ENCODE data around the gene CELF5. TPM values are rescaled to one million over a fixed set of nuclear protein-coding genes. Genes with fewer than 3 reads are reported as not detected.
"Not testable (repeated sequence)": the region's sequence is repeated elsewhere in the genome, so short reads cannot be mapped to it uniquely, and the experiment has no call there.

The CELF5 gene
- total RNA-seq, 4 donors from 2014 or later = not detected

DNA sequence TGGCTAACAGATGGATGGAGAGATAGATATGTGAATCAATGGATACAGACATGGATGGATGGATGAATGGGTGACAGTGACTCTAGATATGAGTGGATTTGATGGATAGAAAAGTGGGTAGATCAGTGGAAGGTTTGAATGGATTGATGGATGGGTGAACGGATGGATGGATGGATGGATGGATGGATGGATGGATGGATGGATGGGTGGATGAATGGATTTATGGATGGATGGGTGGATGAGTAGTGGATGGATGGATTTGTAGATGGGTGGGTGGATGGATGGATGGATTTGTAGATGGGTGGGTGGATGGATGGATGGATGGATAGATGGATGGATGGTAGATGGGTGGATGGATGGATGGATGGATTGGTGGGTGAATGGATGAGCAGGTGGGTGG, 6.8 kb downstream of the CELF5 start:
- Histone ChIP-seq H3K4me3 (no peak overlapping the region), H3K27me3 (peaks cover 0 to 63% of the 10 kb centered on the region in 2 donors), H3K36me3 (no peaks in the 10 kb centered on the region), H3K9me3 (no peaks in the 10 kb centered on the region), H3K4me1 (no peaks in the 10 kb centered on the region), H3K27ac (no peak overlapping the region)
- WGBS, 2 donors = 76 to 86% methylated on average over 1 of the region's 1 CpG
- TF ChIP-seq CTCF (IDR thresholded peaks at IDR 0.05) = no peak
- no peak for TF ChIP-seq POLR2A (IDR thresholded peaks at IDR 0.05)
- no peak for TF ChIP-seq EP300 (IDR thresholded peaks at IDR 0.05)
- DNase-seq (ENCODE audit: low spot score in 2 of 2) = no peak

GRCh38 chr19:3233116-3233515, 8.7 kb downstream of the CELF5 start:
- H3K36me3 ChIP-seq = no peaks in the 10 kb centered on the region
- H3K4me3 ChIP-seq = no peak overlapping the region
- H3K27ac ChIP-seq = no peak overlapping the region
- H3K27me3 ChIP-seq = peaks cover 0 to 45% of the 10 kb centered on the region in 2 donors
- no peak for TF ChIP-seq POLR2A (IDR thresholded peaks at IDR 0.05)
- no peak for TF ChIP-seq EP300 (IDR thresholded peaks at IDR 0.05)
- TF ChIP-seq CTCF (IDR thresholded peaks at IDR 0.05) = no peak
- peaks cover 0 to 2% (median 0%) of the 10 kb centered on the region in 4 donors for H3K9me3 ChIP-seq
- 72% methylated on average over 4 of the region's 4 CpGs for WGBS, 2 donors
- no peak for DNase-seq (ENCODE audit: low spot score in 2 of 2)
- H3K4me1 ChIP-seq = no peaks in the 10 kb centered on the region

- Histone ChIP-seq H3K27me3 (peaks cover 0 to 38% of the 10 kb centered on the region in 2 donors), H3K4me1 (no peaks in the 10 kb centered on the region), H3K9me3 (peaks cover 0 to 5% (median 0%) of the 10 kb centered on the region in 4 donors), H3K27ac (no peak overlapping the region), H3K36me3 (no peaks in the 10 kb centered on the region), H3K4me3 (no peak overlapping the region)
- WGBS, 2 donors = 79 to 83% methylated on average over 4 of the region's 4 CpGs
- no peak for DNase-seq (ENCODE audit: low spot score in 2 of 2)
- TF ChIP-seq POLR2A (IDR thresholded peaks at IDR 0.05) (no peak), CTCF (IDR thresholded peaks at IDR 0.05) (no peak), EP300 (IDR thresholded peaks at IDR 0.05) (no peak)
Measured at GRCh38 chr19:3233831-3234230, 9.4 kb downstream of the CELF5 start.

- Histone ChIP-seq H3K36me3 (no peaks in the 10 kb centered on the region), H3K4me3 (no peak overlapping the region), H3K27me3 (peaks cover 0 to 28% of the 10 kb centered on the region in 2 donors), H3K9me3 (peaks cover 0 to 5% (median 0%) of the 10 kb centered on the region in 4 donors), H3K27ac (no peak overlapping the region), H3K4me1 (no peaks in the 10 kb centered on the region)
- DNase-seq (ENCODE audit: low spot score in 2 of 2) = no peak
- 67 to 68% methylated on average over 9 of the region's 9 CpGs for WGBS, 2 donors
- TF ChIP-seq CTCF (IDR thresholded peaks at IDR 0.05) (no peak), EP300 (IDR thresholded peaks at IDR 0.05) (no peak), POLR2A (IDR thresholded peaks at IDR 0.05) (no peak)
Measured at GRCh38 chr19:3234800-3235199, 10.3 kb downstream of the CELF5 start.

DNA sequence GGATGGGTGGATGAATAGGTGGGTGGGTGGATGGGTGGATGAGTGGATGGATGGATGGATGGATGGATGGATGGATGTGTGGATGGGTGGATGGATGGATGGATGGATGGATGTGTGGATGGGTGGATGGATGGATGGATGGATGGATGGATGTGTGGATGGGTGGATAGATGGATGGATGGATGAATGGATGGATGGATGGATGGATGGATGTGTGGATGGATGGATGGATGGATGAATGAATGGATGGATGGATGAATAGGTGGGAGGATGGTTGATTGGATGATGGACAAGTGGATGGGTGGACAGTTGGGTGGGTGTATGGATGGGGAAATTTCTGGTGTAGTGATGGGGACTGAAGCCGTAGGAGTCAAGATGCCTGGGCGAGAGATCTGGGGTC, 11.1 kb downstream of the CELF5 start:
- H3K9me3 ChIP-seq; H3K4me1 ChIP-seq; H3K27ac ChIP-seq; DNase-seq (ENCODE audit: low spot score in 2 of 2); H3K4me3 ChIP-seq; H3K36me3 ChIP-seq: not testable (repeated sequence)
- 73 to 80% methylated on average over 2 of the region's 2 CpGs for WGBS, 2 donors
- peaks cover 0 to 26% of the 10 kb centered on the region in 2 donors for H3K27me3 ChIP-seq

DNA sequence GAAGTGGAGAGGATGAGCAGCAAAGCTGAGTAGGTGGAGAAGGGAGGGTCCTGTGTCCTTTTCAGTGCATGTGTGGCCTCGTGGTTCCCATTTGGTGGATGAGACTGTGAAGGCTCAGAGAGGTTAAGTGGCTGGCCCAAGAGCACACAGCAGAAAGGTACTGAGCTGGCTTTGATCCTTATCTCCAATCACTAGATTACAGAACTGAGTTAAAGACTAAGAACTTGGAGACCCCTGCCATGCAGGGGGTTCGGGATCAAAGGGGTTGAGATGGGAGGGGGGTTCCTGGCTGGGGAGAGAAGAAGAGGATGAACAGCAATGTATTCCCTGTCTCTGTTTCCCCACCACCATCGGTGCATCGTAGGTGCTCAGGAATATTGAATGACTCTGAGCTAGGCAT, 11.8 kb downstream of the CELF5 start:
- no peaks in the 10 kb centered on the region for H3K4me1 ChIP-seq
- H3K4me3 ChIP-seq = no peak overlapping the region
- WGBS, 2 donors = 67 to 79% methylated on average over 4 of the region's 4 CpGs
- TF ChIP-seq POLR2A (IDR thresholded peaks at IDR 0.05) (no peak), EP300 (IDR thresholded peaks at IDR 0.05) (no peak), CTCF (IDR thresholded peaks at IDR 0.05) (no peak)
- H3K9me3 ChIP-seq = peaks cover 0 to 5% (median 0%) of the 10 kb centered on the region in 4 donors
- DNase-seq (ENCODE audit: low spot score in 2 of 2) = no peak
- H3K36me3 ChIP-seq = no peaks in the 10 kb centered on the region
- peaks cover 0 to 24% of the 10 kb centered on the region in 2 donors for H3K27me3 ChIP-seq
- H3K27ac ChIP-seq = no peak overlapping the region
